ENCODE results near the gene MAOB.
A peak's percentile ranks its signal among the peaks of the same experiment; 100 is the strongest.
"Not testable (repeated sequence)": the region's sequence is repeated elsewhere in the genome, so short reads cannot be mapped to it uniquely, and the experiment has no call there.

Gene MAOB

DNA sequence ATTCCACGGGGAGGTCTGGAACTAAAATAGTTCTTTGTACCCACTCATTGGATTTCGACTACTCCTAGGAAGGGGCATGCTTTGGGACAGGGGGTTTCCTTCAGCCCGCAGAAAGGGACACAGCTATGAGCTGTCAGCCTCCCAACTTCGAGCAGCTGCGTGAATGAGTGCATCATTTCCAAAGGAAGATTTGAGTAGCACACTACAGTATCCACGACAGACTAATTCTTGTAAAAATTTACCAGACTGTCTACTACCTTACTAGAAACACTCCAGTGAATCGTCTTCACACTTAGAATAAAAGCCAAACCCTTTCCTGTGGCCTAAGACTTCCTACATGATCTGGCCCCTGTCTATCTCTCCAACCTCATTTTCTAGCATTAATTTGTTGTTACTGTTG lies 124.2 kb downstream of the MAOB start:
- no peak for DNase-seq

DNA sequence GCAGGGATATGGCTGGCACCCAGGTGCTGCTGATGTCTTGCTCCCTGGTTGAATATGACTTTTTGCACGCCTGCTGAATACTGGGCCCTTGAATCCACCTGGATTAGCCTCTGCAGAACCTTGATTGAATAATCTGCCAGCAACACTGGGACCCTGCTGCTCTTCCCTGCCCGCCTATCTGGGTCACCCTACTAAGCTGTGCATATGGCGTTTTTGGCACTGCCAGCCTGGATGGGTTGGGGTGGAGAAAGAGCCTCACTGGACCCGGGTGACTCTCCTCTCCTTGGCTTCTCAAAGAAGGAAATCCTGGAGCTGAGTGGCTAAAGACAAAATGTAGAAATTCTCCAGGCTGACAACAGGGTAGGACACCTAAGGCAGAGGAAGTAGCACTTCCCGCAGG lies 126.2 kb downstream of the MAOB start:
- DNase-seq, result no peak

DNA sequence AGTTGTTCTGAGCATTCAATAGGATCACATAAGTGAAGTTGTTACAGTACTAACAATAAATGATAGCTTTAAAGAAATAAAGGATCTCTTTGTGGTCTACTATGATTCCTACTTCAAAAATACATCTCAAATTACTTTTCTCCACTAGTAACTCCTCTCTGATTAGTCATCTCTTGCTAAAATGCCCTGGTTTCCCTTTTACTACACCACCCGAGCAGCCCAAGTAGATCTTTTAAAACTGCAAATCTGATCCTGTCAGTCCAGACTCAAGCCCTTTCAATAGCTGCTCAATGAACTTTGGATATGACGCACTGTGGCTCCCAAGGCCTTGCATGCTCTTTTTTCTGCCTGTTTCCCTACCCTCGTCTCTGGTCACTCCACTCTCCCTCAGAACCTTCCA lies 128.6 kb downstream of the MAOB start:
- DNase-seq, result no peak

DNA sequence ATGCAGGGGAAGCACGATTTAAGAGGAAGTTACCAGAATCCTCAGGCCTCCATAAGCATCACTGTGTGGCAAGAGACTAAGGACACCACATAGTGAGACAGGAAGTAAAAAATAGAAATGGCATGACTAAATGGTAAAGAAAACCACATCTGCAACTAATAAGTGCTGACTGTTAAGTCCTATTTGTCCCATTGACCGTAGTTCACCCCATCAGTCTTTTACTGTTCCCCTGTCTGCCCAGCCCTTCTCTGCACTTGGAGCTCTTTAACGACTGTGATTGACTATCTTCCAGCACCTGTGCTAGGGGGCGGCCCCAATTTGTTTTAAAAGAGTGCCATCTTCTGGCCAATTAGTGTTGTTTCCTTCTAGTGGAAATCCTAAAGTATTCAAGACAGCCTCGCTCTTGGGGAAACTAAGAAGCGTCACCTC lies 132.0 kb downstream of the MAOB start:
- peak in 41 of 58 donors; percentile 0 to 47 (median 1) for DNase-seq

DNA sequence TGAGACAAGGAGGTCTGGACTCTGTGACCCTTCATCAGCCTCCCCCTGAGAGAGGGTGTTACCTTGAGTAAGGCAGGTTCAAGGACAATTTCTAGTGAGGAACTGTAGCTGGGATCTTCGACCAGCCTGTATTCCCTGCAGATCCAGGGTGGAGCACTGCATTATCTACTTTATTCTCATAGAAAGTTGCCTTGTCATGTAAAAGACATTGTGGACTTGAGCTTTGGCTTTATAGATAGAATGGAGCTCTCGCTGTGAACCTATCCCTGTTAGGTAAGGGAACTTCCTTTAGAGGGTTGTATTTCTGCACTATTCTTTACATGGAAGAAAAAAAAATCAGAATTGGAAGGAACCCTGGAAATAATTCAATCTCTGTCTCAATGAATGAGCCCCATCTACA lies 134.8 kb downstream of the MAOB start:
- DNase-seq, result no peak

DNA sequence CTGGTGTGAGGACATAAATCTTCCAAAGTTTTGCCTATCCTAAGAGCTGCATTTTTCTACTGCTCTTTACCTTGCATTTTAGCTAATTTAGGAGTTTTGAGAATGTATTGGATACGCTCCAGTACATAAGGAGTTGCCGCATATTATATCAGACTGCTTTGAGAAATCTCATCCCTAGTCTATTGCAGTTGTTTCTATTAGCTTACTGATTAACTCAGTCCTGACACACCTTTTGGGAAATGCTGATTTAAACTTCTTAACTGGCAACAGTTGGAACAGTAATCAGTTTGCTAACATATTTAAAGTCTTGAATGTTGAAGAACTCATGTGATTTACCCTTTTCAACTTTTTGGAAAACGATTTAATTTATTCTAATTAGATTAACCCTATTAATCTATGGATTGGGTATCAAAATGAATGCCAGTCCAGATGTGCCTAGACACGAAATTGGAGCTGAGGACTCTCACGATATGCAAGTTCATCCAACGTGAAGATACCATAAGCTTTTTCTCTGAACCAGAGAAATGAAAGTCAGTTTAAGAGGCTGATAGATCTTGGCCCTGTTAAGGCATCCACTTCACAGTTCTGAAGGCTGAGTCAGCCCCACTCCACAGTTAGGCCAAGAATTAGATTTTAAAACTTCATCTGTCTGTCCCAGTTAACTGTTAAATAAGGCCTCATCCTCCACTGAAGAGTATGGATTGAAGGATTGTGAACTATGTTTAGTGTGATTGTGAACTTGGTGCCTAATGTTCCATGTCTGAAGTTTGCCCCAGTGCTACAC lies 136.1 kb downstream of the MAOB start:
- no peak for DNase-seq

DNA sequence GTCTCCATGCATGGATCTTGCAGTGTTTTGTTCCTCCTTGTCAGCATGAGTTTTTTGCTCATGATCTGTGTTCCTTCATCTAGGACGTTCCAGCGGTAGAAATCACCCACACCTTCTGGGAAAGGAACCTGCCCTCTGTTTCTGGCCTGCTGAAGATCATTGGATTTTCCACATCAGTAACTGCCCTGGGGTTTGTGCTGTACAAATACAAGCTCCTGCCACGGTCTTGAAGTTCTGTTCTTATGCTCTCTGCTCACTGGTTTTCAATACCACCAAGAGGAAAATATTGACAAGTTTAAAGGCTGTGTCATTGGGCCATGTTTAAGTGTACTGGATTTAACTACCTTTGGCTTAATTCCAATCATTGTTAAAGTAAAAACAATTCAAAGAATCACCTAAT lies 138.0 kb downstream of the MAOB start:
- no peak for DNase-seq

DNA sequence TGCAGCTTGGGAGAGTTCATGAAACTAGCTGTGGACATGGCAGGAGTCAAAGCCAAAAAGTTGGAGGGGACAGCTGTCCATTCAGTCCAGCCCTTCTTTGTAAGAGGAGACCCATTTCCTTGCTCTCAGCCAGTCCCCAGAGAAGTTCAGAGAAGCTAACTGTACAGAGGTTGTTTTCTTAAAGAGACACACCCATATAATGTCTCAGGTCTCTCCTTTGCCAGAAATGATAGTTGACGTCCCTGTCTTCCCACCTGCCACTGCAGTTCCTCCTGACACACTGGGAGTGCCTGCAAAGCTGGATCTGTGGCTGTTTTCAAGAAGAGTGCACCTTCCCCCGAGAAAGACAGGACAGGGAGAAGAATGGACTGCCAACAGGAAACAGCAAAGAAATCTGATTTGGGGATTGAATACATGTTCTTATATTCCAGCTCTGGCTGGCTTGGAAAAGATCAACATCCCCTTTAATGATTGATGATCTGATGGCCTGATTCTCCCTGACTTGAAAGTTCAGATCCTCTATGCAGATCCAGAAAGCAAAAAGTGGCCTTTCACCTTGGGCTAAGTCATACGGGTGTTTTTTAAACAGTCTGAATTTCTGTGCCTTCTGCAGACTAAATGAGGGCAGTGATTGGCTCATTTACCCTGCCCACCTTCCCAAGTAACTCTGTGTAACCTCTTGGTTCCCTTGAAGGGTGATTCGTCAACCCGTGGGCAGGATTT lies 139.0 kb downstream of the MAOB start:
- no peak for DNase-seq

DNA sequence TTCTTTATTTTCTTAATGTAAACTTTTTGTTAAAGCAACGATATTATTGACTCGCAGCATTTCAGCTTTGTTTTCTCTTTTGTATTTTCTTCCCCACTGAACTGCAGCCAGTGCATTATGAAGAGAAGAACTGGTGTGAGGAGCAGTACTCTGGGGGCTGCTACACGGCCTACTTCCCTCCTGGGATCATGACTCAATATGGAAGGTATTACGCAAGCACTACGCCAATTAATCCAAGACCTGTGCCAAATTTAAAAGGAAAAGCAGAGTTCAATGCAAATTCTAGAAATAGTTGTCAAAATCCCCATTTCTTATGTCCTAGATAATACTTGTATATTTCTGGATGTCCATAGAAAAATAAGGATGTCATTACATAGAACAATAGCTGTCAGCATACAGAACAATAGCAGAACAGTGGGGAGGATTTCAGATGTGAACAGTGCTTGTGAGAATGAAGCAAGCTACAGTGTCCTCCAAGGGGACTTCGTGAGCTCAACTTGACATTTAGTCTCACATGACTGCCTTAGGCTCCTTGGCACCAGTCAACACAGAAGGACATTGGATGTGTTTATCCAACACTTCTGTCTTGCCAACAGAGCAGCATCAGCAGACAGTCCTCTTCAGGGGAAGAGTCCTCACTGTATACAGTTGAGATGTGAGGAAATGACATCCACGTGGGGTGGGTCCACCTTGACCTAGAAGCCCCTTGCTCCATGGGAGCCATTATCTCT lies 140.2 kb downstream of the MAOB start:
- no peak for DNase-seq

DNA sequence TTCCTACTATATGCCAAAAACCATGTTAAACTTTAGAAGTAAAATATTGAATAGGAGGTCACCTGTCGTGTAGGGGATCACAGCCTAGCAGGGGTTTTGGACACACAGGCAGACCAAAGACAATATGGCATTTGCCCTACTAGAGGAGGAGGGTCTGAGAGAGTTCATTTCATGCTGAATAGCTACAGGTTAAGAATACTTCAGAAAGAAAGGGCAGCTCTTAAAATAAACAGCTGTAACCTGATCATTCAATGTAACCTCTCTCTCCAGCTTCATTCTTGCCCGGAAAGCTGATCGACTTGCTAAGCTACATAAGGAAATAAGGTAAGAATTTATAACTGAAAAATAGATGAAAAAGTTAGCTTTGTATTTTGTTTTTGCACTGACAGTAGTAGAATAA lies 146.3 kb downstream of the MAOB start:
- no peak for DNase-seq

DNA sequence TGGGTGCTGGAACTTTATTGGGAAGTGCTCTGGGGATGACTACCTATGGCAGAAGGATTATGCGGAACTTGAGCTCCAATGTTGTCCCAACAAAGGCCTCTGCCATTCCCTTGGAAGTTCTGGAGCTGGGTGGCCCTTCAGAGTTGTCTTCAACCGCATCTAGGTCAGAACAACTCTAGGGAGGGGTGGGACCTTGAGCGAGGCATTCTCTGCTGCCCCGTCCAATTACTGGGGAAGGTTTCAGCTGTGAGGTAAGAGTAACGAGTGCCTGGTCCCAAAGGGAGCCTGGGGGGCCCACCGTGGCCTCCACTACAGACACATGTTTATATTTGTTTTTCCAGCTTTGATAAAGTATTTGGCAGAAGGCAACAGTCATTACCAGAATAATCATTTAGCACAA lies 146.7 kb downstream of the MAOB start:
- no peak for DNase-seq

DNA sequence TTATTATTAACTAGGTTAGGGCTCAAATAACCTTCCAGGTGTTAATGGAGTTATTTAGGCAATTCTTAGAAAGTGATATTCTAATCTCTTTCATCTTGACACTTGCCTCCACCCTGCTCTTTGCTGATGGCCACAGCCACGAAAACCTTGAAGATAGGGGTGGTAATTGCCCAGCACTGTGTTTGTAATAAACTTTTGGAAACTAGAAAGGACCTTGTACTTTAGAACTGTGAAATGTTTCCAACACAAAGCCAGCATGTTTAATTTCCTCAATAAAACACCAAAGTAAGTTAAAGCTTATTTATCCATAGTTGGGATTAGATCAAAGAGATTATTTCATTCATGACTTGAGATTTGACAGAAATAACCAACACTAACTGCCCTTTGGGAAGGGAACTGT lies 147.8 kb downstream of the MAOB start:
- no peak for DNase-seq

DNA sequence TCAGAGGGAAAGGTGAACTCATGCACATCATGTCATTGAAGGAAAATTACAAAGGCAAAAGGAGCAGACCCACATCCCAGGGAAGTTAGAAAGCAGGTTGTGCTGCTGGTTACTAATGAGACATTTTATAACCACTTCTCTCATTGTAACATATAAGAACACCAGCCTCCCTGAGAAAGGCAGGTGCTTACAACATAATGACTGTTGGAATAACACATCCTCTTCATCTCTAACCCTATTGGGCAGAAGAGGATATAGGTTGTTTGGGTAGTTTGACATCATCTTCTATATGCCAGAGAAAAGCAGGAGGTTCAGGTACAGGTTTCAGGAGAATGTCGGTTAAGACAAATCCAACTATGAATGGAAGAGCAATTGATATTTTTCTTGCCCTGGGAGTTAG lies 148.6 kb downstream of the MAOB start:
- DNase-seq, result no peak

DNA sequence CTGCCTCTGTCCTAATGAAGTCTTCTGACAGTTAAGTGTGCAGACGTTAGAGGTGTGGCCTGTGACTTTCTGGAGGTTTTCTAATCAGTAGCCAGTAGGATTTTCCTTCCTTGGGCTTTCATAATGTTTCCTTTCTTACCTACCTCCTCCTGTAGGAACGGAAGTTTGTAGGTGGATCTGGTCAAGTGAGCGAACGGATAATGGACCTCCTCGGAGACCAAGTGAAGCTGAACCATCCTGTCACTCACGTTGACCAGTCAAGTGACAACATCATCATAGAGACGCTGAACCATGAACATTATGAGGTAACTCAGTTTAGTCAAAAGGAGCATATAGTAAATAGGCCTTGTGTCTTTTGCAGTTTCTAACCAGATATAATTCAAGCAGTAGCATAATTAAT lies 151.2 kb downstream of the MAOB start:
- DNase-seq, result no peak

DNA sequence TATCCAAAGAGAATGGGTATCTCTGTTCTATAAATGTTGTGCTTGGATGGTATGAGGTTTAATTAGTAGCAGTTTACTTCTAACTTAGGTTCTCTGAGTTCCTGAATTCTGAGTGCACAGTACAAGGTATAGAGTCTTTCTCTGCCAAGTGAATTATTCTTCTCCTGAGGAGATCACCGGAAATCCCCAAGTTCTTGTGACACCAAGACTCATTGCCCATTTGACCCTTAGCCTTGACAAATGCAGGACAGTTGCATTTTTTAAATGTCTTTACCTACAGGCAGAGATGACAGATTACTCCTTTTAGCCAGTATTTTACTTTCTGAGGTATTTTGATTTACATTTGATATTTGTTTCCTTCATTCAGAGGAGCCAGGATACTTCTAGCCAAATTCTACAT lies 153.3 kb downstream of the MAOB start:
- DNase-seq, result no peak

DNA sequence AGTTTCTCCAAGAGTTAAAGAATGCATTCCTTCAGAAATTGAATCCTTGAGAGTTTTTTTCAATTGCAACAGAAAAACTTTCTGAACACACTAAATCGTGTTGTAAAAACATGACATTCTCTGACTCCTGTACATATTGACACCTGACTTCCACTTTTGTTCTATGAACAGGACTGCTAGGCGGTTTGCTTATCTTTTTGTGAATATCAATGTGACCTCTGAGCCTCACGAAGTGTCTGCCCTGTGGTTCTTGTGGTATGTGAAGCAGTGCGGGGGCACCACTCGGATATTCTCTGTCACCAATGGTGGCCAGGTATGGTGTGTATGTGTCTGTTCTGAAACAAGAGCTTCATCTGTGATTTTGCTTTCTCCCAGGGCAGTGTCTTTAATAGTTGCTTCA lies 154.2 kb downstream of the MAOB start:
- DNase-seq, result no peak

DNA sequence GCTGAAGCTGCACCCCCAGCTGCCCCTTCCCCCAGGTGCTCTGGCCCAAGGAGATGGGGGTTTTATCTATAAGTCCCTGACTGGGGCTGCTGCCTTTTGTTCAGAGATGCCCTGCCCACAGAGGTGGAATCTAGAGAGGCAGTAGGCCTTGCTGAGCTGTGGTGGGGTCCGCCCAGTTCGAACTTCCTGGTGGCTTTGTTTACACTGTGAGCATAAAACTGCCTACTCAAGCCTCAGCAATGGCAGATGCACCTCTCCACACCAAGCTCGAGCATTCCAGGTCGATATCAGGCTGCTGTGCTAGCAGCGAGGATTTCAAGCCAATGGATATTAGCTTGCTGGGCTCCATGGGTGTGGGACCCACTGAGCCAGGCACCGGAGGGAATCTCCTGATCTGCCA lies 155.0 kb downstream of the MAOB start:
- DNase-seq, result not testable (repeated sequence)

DNA sequence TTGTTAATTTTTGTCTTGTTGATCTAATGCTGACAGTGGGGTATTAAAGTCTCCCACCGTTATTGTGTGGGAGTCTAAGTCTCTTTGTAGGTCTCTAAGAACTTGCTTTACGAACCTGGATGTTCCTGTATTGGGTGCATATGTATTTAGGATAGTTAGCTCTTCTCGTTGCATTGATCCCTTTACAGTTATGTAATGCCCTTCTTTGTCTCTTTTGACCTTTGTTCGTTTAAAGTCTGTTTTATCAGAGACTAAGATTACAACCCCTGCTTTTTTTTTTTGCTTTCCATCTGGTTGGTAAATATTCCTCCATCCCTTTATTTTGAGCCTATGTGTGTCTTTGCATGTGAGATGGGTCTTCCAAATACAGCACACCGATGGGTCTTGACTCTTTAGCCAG lies 157.0 kb downstream of the MAOB start:
- DNase-seq, result not testable (repeated sequence)

DNA sequence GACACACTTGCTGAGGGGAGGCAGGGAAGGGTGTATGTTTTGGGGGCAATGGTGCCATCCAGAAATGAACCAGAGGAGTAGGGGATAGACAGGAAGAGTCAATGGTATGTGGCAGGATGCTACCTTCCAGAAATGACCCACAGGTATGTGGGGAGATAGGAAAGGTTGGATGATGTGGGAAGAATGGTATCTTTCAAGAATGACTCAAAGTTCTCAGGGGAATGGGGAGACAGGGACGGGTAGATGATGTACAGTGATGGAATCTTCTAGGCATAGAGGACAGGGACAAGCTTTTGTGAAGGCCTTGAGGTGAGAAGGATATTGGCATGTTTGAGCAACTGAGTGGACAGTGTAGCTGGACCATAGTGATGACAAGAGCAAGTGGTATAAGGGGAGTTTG lies 161.3 kb downstream of the MAOB start:
- no peak for DNase-seq

DNA sequence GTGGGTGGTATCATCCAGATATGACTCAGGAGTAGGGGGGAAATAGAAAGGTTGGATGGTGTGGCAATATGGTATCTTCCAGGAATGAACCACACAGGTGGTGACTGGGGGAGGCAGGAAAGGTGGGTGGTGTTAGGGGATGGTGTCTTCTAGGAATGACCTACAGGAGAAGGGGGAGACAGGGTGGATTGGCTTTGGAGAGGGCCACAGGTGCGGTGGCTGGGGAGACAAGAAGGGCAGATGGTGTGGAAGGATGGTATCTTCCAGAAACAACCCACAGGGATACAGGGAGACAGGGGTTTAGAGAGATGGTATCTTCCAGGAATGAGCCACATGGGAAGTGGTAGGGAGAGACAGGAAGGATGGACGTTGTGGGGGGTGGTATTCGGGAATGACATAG lies 162.2 kb downstream of the MAOB start:
- DNase-seq, result no peak

DNA sequence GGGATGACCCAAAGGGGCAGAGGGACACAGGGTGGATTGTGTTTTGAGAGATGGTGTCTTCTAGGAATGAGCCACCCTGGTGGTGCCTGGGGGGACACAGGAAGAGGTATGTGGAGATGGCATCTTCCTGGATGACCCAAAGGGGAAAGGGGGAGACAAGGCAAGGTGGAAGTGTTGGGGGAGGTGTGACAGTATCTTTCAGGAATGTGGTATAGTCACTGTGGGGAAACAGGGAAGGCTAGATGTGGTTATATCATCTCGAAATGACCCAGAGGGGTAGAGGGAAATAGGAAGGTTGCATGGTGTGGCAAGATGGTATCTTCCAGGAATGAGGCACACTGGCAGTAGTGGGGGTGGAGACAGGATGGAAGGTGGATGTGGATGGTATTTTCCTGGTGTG lies 163.3 kb downstream of the MAOB start:
- no peak for DNase-seq

DNA sequence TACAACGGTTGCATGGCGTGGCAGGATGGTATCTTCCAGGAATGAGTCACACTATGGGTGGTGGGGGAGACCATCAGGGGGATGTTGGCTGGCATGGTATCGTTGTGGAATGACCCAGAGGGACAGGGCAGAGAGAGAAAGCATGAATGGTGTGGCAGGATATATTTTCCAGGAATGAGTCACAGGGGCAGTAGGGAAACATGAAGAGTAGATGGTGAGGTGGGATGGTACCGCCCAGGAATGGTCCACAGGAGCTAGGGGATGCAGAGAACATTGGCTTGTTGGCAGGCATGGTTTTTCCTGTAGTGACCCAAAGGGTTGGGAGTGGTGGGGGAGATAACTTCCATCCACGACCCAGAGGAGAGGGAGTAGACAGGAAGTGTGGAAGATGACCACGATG lies 163.7 kb downstream of the MAOB start:
- no peak for DNase-seq

DNA sequence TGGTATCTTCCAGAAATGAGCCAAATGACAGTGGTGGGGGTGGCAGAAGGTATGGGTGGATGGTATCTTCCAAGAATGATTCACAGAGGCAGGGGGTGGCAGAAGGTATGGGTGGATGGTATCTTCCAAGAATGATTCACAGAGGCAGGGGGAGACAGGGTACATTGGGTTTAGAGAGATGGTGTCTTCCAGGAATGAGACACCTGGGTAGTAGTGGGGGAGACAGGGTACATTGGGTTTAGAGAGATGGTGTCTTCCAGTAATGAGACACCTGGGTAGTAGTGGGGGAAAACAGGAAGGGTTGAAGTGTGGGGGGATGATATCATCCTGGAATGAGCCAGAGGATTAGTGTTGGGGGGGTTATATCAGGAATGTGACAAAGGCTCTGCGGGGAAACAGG lies 164.2 kb downstream of the MAOB start:
- DNase-seq, result no peak

All from anterior cingulate cortex (tissue), 58 donors.